ENCODE results near the gene EEPD1.

EEPD1 gene

DNA sequence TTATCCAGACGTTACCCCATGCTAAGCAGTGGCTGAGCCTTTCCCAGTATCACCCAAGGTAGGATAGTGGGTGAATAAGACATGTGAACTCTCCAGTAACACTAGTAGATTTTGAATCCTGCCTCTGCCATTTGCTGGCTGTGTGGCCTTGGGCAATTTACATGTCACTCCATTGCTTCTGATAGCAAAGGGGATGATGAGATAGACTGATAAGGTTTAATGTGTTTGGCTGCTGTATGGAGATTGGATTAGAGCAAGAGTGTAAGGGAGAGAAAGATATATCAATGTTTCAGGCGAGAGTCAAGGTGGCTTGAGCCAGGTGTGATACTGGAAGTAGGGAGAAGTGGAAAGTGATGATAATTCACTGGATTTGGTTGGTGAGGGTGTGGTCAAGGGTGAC, 40.1 kb upstream of the EEPD1 start:
- TF ChIP-seq SUZ12 (IDR thresholded peaks at IDR 0.05; ENCODE audit: extremely low read depth, insufficient read depth, insufficient read length): no peak
- TF ChIP-seq YY1 (IDR thresholded peaks at IDR 0.05; ENCODE audit: insufficient read depth, insufficient read length): no peak
- TF ChIP-seq ZNF274 (IDR thresholded peaks at IDR 0.05; ENCODE audit: low read depth, low read length): no peak
- Histone ChIP-seq H3K4me1 (ENCODE audit: insufficient read depth, insufficient read length) (no peaks in the 10 kb centered on the region), H3K36me3 (ENCODE audit: insufficient read depth, insufficient read length, low read length) (no peaks in the 10 kb centered on the region), H3K27me3 (ENCODE audit: insufficient read depth, insufficient read length) (no peaks in the 10 kb centered on the region), H3K9ac (ENCODE audit: insufficient read length, low read depth) (no peak overlapping the region), H3K9me3 (ENCODE audit: insufficient read depth, low read length) (peaks cover 8% of the 10 kb centered on the region; the same call in 1 of the 2 replicates), H3K4me3 (ENCODE audit: insufficient read length, low read depth) (no peak overlapping the region)
- no peak for DNase-seq (ENCODE audit: low read depth, low spot score)

DNA sequence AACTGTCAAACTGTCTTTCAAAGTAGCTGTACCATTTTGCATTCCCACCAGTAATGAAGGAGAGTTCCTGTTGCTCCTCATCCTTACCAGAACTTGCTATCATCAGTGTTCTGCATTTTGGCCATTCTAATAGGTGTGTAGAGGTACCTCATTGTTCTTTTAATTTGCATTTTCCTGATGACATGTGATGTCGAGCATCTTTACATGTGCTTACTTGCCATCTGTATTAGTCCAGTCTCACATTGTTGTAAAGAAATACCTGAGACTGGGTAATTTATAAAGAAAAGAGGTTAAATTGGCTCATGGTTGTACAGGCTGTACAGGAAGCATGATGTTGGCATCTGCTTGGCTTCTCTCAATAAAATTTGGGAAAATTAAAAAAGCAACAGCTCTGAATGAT, 38.7 kb upstream of the EEPD1 start:
- TF ChIP-seq SUZ12 (IDR thresholded peaks at IDR 0.05; ENCODE audit: extremely low read depth, insufficient read depth, insufficient read length): no peak
- no peak for TF ChIP-seq YY1 (IDR thresholded peaks at IDR 0.05; ENCODE audit: insufficient read depth, insufficient read length)
- TF ChIP-seq ZNF274 (IDR thresholded peaks at IDR 0.05; ENCODE audit: low read depth, low read length): no peak
- Histone ChIP-seq H3K4me1 (ENCODE audit: insufficient read depth, insufficient read length) (no peaks in the 10 kb centered on the region), H3K9ac (ENCODE audit: insufficient read length, low read depth) (no peak overlapping the region), H3K36me3 (ENCODE audit: insufficient read depth, insufficient read length, low read length) (no peaks in the 10 kb centered on the region), H3K9me3 (ENCODE audit: insufficient read depth, low read length) (no peaks in the 10 kb centered on the region), H3K4me3 (ENCODE audit: insufficient read length, low read depth) (no peak overlapping the region), H3K27me3 (ENCODE audit: insufficient read depth, insufficient read length) (no peaks in the 10 kb centered on the region)
- no peak for DNase-seq (ENCODE audit: low read depth, low spot score)

DNA sequence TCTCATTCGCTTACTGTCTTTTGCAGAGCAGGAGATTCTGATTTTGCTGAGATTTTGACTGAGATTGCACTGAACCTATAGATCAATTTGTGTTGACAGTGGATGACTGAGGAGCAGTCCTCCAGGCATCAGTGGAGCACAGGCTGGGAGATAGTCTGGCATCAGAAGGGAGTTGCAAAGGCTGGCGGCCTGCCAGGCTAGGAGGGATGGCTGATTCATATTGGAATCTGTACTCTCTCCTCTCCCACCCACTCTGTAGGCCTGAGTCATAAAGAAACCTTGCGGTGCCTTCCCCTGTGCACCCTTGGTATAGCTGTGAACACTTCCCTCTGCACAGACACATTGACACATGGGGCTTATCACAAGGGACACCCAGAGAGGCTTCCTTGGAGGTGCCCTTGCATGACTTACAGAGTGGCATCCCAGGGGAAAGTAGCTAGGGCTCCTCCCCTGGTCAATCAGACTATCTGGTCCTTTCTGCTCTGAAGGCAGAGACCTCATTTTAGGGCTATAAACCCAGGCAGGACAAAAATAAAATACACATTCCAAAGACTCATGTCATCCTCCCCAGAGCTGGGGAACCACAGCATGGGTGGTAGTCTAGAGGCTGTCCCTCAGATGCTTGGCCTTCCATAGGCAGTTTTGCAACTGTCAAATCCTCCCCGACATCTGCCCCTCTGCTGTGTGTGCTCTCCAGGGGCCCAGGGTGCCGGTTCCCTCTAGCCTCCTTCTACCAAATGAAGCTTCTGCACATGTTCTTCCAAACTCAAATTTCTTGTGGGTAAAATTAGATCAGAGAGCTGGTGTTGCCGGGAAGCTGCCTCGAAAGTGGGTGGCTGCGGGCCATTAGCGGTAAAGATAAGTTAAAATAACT, 37.4 kb upstream of the EEPD1 start:
- Histone ChIP-seq H3K9ac (ENCODE audit: insufficient read length, low read depth) (no peak overlapping the region), H3K9me3 (ENCODE audit: insufficient read depth, low read length) (no peaks in the 10 kb centered on the region), H3K4me3 (ENCODE audit: insufficient read length, low read depth) (no peak overlapping the region), H3K27me3 (ENCODE audit: insufficient read depth, insufficient read length) (no peaks in the 10 kb centered on the region), H3K36me3 (ENCODE audit: insufficient read depth, insufficient read length, low read length) (no peaks in the 10 kb centered on the region), H3K4me1 (ENCODE audit: insufficient read depth, insufficient read length) (peaks cover 3% of the 10 kb centered on the region)
- no peak for TF ChIP-seq ZNF274 (IDR thresholded peaks at IDR 0.05; ENCODE audit: low read depth, low read length)
- DNase-seq (ENCODE audit: low read depth, low spot score): no peak

- no peaks in the 10 kb centered on the region for H3K36me3 ChIP-seq (ENCODE audit: insufficient read depth, insufficient read length, low read length)
- H3K9me3 ChIP-seq (ENCODE audit: insufficient read depth, low read length): no peaks in the 10 kb centered on the region
- no peak for DNase-seq (ENCODE audit: low read depth, low spot score)
- TF ChIP-seq SUZ12 (IDR thresholded peaks at IDR 0.05; ENCODE audit: extremely low read depth, insufficient read depth, insufficient read length) (no peak), YY1 (IDR thresholded peaks at IDR 0.05; ENCODE audit: insufficient read depth, insufficient read length) (no peak), ZNF274 (IDR thresholded peaks at IDR 0.05; ENCODE audit: low read depth, low read length) (no peak)
- no peak overlapping the region for H3K9ac ChIP-seq (ENCODE audit: insufficient read length, low read depth)
- peaks cover 3% of the 10 kb centered on the region for H3K4me1 ChIP-seq (ENCODE audit: insufficient read depth, insufficient read length)
- H3K27me3 ChIP-seq (ENCODE audit: insufficient read depth, insufficient read length): no peaks in the 10 kb centered on the region
- no peak overlapping the region for H3K4me3 ChIP-seq (ENCODE audit: insufficient read length, low read depth)
Measured at GRCh38 chr7:36116347-36117202, 36.5 kb upstream of the EEPD1 start.

DNA sequence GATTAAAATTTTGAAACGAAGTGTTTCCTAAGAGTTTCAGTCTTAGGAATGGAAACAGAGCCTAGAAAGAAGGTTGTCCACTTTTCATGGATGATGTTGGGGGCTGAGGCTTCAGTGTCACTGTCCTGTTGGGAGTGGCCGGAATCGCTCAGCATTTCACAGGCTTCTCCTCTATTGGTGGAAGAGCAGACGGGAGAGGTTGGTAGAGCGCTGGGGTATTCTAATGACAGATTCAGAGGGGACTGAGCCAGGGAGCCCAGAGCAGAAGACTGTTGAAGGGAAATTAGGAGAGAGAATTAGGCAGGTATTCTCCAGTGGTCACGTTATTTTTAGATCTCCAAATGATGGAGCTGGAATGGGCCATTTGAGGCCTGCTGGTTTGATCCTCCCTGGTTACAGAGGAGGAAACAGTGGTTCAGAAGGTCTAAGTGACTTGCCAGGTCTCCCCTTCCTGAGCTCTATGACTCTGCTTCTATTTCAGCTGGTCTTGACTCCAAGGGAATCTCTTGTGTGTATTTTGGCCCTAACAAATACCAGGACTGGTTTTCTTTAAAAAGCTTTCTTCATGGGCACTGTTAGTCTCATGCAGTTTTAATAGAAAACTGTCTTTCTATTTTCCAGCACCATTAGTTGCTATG, 35.7 kb upstream of the EEPD1 start:
- H3K9ac ChIP-seq (ENCODE audit: insufficient read length, low read depth): no peak overlapping the region
- H3K4me1 ChIP-seq (ENCODE audit: insufficient read depth, insufficient read length): peaks cover 3% of the 10 kb centered on the region

GRCh38 chr7:36118344-36118743, 34.7 kb upstream of the EEPD1 start:
- H3K4me1 ChIP-seq (ENCODE audit: insufficient read depth, insufficient read length): peaks cover 3% of the 10 kb centered on the region
- no peak overlapping the region for H3K4me3 ChIP-seq (ENCODE audit: insufficient read length, low read depth)
- no peaks in the 10 kb centered on the region for H3K36me3 ChIP-seq (ENCODE audit: insufficient read depth, insufficient read length, low read length)
- TF ChIP-seq SUZ12 (IDR thresholded peaks at IDR 0.05; ENCODE audit: extremely low read depth, insufficient read depth, insufficient read length) (no peak), YY1 (IDR thresholded peaks at IDR 0.05; ENCODE audit: insufficient read depth, insufficient read length) (no peak), ZNF274 (IDR thresholded peaks at IDR 0.05; ENCODE audit: low read depth, low read length) (no peak)
- DNase-seq (ENCODE audit: low read depth, low spot score): no peak
- no peak overlapping the region for H3K9ac ChIP-seq (ENCODE audit: insufficient read length, low read depth)
- no peaks in the 10 kb centered on the region for H3K9me3 ChIP-seq (ENCODE audit: insufficient read depth, low read length)
- no peaks in the 10 kb centered on the region for H3K27me3 ChIP-seq (ENCODE audit: insufficient read depth, insufficient read length)

More for the DNA sequence above, 35.7 kb upstream of the EEPD1 start:
- H3K9me3 ChIP-seq (ENCODE audit: insufficient read depth, low read length): no peaks in the 10 kb centered on the region
- H3K4me3 ChIP-seq (ENCODE audit: insufficient read length, low read depth): no peak overlapping the region
- TF ChIP-seq ZNF274 (IDR thresholded peaks at IDR 0.05; ENCODE audit: low read depth, low read length) (no peak), YY1 (IDR thresholded peaks at IDR 0.05; ENCODE audit: insufficient read depth, insufficient read length) (no peak), SUZ12 (IDR thresholded peaks at IDR 0.05; ENCODE audit: extremely low read depth, insufficient read depth, insufficient read length) (no peak)
- H3K36me3 ChIP-seq (ENCODE audit: insufficient read depth, insufficient read length, low read length): no peaks in the 10 kb centered on the region
- H3K27me3 ChIP-seq (ENCODE audit: insufficient read depth, insufficient read length): no peaks in the 10 kb centered on the region
- no peak for DNase-seq (ENCODE audit: low read depth, low spot score)
